Common myeloid progenitor, CD34-positive (primary cell): Measurements from ENCODE around the gene TUBB1.

Experiments
- CTCF ChIA-PET: fragments of 350-600 bp; sonication (Branson Sonifier 250); formaldehyde crosslinking; loops from one replicate; lab custom pipeline; 2021; ENCODE audit warnings: antibody characterized with exemption; lab: Charles Lee
- POLR2A ChIA-PET: fragments of 350-600 bp; sonication (Branson Sonifier 250); formaldehyde crosslinking; loops from one replicate; lab custom pipeline; 2021; ENCODE audit warnings: antibody characterized with exemption; lab: Charles Lee
- DNase-seq, 3 donors: peaks; one replicate each; pipeline versions ENCODE4 v3.0.0 to v3.0.0-alpha.2; 2013
- H3K27ac ChIP-seq, 2 experiments: 1 replicate in 1 of 2; 2 replicates in 1 of 2; pipeline ENCODE4 v1.7.0; 2013; ENCODE audit warnings: inconsistent platforms in 2 of 2, low read length in 2 of 2, mild to moderate bottlenecking in 2 of 2, low read depth in 1 of 2, moderate library complexity in 1 of 2; ENCODE audit not compliant: severe bottlenecking in 2 of 2, insufficient read depth in 1 of 2, poor library complexity in 1 of 2
- H3K27me3 ChIP-seq, 5 experiments: replicated peaks in 2 of 5; 1 replicate in 3 of 5; 2 replicates in 2 of 5; pipeline versions ENCODE4 v1.6.1 to v1.7.0; 2013; ENCODE audit warnings: low read length in 4 of 5, mild to moderate bottlenecking in 2 of 5, moderate library complexity in 2 of 5, inconsistent platforms in 1 of 5; ENCODE audit not compliant: insufficient read depth in 5 of 5, control insufficient read depth in 4 of 5
- H3K36me3 ChIP-seq, 4 experiments: 1 replicate in 2 of 4; 2 replicates in 2 of 4; pipeline versions ENCODE4 v1.6.1 to v1.7.0; 2013; ENCODE audit warnings: low read length in 3 of 4, control low read depth in 1 of 4, mild to moderate bottlenecking in 1 of 4; ENCODE audit not compliant: control insufficient read depth in 4 of 4, insufficient read depth in 4 of 4
- H3K4me1 ChIP-seq, 4 experiments: 1 replicate in 3 of 4; 2 replicates in 1 of 4; pipeline versions ENCODE4 v1.6.1 to v1.7.1; 2013; ENCODE audit warnings: low read length in 3 of 4, mild to moderate bottlenecking in 3 of 4, control low read depth in 1 of 4, inconsistent platforms in 1 of 4, moderate library complexity in 1 of 4; ENCODE audit not compliant: control insufficient read depth in 4 of 4, insufficient read depth in 4 of 4; ENCODE audit errors: control extremely low read depth in 1 of 4
- H3K4me3 ChIP-seq, 7 experiments: 1 replicate in 4 of 7; 2 replicates in 3 of 7; pipeline versions ENCODE4 v1.5.1 to v1.7.0; 2013; ENCODE audit warnings: mild to moderate bottlenecking in 7 of 7, low read length in 6 of 7, moderate library complexity in 6 of 7, inconsistent platforms in 2 of 7, low read depth in 2 of 7, control low read depth in 1 of 7; ENCODE audit not compliant: insufficient read depth in 4 of 7, control insufficient read depth in 1 of 7; ENCODE audit errors: extremely low read depth in 1 of 7
- H3K9me3 ChIP-seq, 5 experiments: 1 replicate in 4 of 5; 2 replicates in 1 of 5; pipeline versions ENCODE4 v1.6.1 to v1.7.1; 2013; ENCODE audit warnings: low read length in 4 of 5, mild to moderate bottlenecking in 2 of 5, inconsistent platforms in 1 of 5, low read depth in 1 of 5, moderate library complexity in 1 of 5; ENCODE audit not compliant: control insufficient read depth in 4 of 5, insufficient read depth in 2 of 5; ENCODE audit errors: control extremely low read depth in 1 of 5
- WGBS: methylation state at CpG from one replicate; pipeline ENCODE4 v1.1.5; 2013; ENCODE audit not compliant: insufficient coverage; 5-methylcytosine and 5-hydroxymethylcytosine counted together

The TUBB1 gene

DNA sequence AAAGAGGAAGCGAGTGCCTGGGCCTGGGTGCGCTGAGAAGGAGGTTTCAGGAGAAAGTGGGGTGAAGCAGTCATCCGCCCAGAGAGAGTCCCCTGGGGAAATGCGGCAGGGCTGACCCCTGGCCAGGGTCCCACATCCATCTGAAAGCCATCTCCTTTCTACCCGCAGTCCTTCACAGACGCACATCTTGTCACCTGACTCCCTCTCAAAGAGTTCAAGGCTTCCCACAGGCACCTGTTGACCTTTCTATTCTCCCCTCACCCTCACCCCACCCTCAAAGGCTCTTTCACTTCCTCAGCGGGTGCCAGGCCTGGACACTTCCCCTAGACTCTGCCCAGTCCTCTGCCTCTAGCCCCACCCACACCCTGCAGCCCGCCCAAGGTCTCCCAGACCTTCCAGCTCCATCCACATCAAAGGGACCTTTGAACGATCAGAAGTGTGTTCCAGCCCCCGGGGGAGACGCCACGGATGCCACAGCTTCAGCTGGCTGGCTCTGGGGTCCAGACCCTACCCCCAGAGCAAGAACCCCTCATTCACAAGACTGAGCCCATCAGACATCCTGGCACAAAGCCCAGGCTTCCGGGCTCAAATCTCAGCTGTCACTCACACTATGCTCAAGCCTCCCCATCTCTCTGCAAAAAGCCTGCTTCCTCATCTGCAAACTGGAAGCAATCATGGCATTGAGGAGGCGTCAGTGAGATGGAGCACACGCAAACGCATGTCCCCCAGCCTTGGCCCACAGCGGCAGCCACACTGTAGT, 14.3 kb upstream of the TUBB1 start:
- ChIA-PET POLR2A (interaction anchor here (0.8 to 2.8 kb wide), 2 partner anchors 12 to 27 kb away, joined by 3 to 9 read pairs; partner anchors contain the start of gene ATP5F1E), CTCF (no interaction called here)
- H3K27me3 ChIP-seq = no peaks in the 10 kb centered on the region
- peak overlapping the region in 1 of 2 experiments; percentile 66 for H3K27ac ChIP-seq
- 9% methylated on average over 10 of the region's 17 CpGs for WGBS
- peak overlapping the region in 5 of 7 experiments; percentile 10 to 72 (median 48) for H3K4me3 ChIP-seq
- peaks cover 0 to 26% (median 12%) of the 10 kb centered on the region in 4 experiments for H3K36me3 ChIP-seq
- no peaks in the 10 kb centered on the region for H3K9me3 ChIP-seq
- H3K4me1 ChIP-seq = peaks cover 0 to 56% (median 41%) of the 10 kb centered on the region in 4 experiments
- peak; percentile 36 to 85 (median 84) for DNase-seq

DNA sequence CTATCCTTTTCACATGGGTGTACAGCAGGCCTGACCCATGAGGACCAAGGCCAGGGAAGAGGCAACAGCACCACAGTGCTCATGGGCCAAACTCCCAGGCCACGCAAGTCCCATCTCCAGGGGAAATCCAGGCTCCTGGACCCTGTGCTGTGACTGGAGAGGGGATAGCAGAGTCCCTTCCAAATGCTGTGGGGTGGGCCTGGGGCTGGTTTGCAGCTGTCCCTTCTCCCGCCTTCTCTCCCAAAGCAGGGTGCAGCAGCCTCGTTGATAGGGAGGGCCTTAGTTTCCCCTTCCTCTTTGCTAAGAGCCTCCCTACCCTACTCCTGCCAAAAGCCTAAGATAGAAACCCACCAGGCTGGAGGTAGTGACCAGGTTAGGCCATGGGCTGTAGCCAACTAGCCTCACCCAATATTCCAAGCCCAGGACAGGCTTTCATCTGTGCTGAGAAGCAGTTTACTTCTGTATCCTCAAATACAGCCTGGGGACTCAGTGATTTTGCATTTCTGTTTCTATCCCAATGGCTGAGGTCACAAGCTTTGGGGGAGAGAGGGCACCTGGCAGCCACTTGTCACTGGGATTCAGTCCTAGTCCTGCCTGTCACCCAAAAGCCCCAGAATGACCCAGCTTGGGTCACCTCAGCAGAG, 13.6 kb upstream of the TUBB1 start:
- Histone ChIP-seq H3K9me3 (no peaks in the 10 kb centered on the region), H3K27me3 (no peaks in the 10 kb centered on the region), H3K4me3 (peak overlapping the region in 5 of 7 experiments; percentile 19 to 77 (median 70)), H3K27ac (peak overlapping the region in 1 of 2 experiments; percentile 78), H3K36me3 (peaks cover 0 to 22% (median 11%) of the 10 kb centered on the region in 4 experiments), H3K4me1 (peaks cover 0 to 63% (median 43%) of the 10 kb centered on the region in 4 experiments)
- ChIA-PET CTCF (interaction anchor here (1.0 kb wide), 1 partner anchor 14 kb away, joined by 3 read pairs; the partner anchor contains the start of gene TUBB1), POLR2A (interaction anchor here (0.8 to 2.8 kb wide), 2 partner anchors 11 to 26 kb away, joined by 3 to 9 read pairs; partner anchors contain the start of gene ATP5F1E)
- 25% methylated on average over 1 of the region's 3 CpGs for WGBS
- DNase-seq = no peak

DNA sequence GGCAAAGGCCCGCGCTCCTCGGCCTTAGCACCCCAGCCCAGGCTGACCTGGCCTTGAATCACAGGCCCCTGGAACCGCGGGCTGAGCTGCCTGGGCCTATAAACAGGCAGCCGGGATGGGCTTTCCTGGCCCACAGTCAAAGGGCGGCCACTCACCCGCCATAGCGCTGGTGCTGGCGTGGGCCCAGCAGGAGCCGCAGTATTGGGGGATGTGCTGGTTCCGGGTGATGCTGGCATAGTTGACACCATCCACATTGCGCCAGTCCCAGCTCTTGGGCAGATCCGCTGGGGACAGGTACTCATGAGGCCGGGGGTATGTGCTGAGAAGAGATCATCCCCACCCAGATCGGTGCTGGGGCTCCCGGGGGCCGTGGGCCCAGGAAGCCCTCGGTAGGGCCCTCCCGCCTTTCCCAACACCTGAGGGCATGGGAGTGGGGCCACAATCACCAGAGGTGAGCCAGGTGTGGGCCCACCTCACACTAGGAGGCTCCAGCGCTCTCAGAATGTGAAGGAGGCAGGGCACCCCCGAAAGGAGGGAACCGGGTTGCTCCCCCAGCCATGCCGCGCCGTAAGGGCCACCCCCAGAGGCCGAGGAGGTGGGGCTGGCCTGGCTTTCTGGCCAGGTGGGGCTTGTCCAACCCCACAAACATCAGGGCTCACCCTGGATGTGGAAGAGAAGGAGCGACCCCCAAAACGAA, 12.9 kb upstream of the TUBB1 start:
- ChIA-PET CTCF (interaction anchor here (1.0 kb wide), 1 partner anchor 13 kb away, joined by 3 read pairs; the partner anchor contains the start of gene TUBB1), POLR2A (interaction anchor here (2.8 kb wide), 1 partner anchor 26 kb away, joined by 9 read pairs; the partner anchor contains the start of gene ATP5F1E)
- Histone ChIP-seq H3K36me3 (peaks cover 0 to 17% (median 9%) of the 10 kb centered on the region in 4 experiments), H3K27ac (peak overlapping the region in 1 of 2 experiments; percentile 78), H3K9me3 (no peaks in the 10 kb centered on the region), H3K4me3 (peak overlapping the region in 6 of 7 experiments; percentile 48 to 77 (median 70)), H3K4me1 (peaks cover 0 to 70% (median 48%) of the 10 kb centered on the region in 4 experiments), H3K27me3 (no peaks in the 10 kb centered on the region)
- 56% methylated on average over 26 of the region's 29 CpGs for WGBS
- DNase-seq = no peak

DNA sequence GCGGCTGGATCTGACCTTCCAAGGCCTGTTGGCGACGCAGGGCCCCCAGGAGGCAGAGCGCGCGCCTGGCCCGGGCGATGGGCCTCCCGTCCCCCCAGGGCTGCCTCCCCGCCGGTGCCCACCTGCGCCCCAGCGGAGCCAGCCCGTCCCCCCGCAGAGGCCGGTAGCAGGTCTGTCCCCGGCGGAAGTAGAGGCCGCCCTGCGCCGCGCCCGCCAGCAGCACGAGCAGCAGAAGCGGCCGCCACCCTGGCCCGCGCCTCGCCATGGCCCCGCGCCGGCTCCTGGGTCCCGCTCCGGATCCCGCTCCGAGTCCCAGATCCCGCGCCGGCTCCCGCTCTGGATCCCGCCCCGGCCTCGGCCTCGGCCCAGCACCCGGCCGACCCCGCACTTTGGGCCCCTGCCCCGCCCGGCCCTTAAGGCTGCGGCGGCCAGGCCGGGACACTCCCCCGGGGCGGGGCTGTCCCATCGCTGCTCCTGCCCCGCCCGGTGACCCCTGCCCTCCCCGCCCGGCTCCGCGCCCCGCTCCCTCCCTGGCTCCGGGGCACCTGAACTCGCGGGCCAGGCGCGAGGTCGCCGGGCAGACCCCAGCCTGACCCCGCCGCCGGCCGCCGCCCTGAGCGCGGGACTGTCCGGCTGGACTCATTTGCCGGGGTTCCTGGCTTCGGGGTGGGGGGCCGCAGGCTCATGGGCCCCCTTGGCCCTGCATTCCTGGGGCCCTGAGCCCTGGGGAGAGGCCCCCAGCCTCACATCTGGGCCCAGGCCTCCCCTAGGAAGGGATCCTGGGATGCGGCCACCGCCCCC, 12.2 kb upstream of the TUBB1 start, which contains the start of gene CTSZ:
Gene CTSZ (minus strand): TSS at position 391 of the 801 bp plus-strand sequence. CDS start 126 bp downstream, at position 265.
- ChIA-PET POLR2A (interaction anchor here (1.8 to 2.8 kb wide), 2 partner anchors 25 kb away, joined by 8 to 9 read pairs; partner anchors contain the start of gene ATP5F1E), CTCF (interaction anchor here (1.0 kb wide), 1 partner anchor 12 kb away, joined by 3 read pairs; the partner anchor contains the start of gene TUBB1)
- H3K9me3 ChIP-seq = no peaks in the 10 kb centered on the region
- H3K27me3 ChIP-seq = no peaks in the 10 kb centered on the region
- H3K4me1 ChIP-seq = peaks cover 0 to 77% (median 53%) of the 10 kb centered on the region in 4 experiments
- peak within 1 kb of the TSS; percentile 21 to 77 (median 70) for H3K4me3 ChIP-seq
- WGBS = under 1% methylated on average over 69 of the region's 82 CpGs
- peaks cover 0 to 9% (median 3%) of the 10 kb centered on the region in 4 experiments for H3K36me3 ChIP-seq
- H3K27ac ChIP-seq = peak within 1 kb of the TSS in 1 of 2 experiments; percentile 78
- DNase-seq = peak in 2 of 3 donors; percentile 42 to 63

DNA sequence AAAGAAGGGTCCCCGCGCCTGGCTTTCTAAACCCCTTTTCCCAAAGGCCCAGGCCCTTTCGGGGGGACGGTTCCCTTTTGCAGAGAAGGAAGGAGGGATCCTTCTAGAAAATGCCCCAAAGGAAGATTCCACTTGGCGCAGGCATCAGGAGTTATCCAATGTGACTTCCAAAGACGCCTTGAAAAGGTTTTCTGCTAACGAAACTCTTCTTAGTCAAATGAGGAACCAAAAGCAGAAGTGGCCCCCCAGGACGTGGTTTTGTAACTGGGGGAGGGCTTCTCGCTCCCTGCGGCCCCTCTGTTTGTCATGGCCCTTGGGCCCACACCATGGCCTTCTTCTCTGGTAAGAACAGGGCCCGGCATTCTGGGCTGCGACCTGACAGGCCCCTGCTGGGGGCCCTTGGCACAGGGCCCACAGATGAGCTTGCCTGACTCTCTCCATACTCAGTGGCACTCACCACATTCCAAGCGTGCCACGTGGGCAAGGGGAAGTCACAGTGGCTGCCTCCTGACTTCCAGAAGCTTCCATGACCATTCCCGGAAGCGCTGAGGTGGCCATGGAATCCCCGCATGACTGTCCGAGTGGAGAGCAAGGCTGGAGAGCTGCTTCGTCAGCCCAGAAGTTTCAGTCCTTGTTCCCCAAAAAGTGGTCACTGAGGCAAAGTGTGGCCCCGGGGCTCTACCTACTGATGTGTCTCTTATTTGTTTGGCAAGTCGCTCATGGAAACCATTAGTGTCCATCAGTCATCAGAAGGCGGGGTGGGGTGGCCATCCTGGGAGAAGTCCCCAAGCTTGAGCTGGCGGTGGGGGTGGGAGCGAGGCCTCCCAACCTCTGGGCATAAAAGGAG, 11.3 kb upstream of the TUBB1 start:
- no peaks in the 10 kb centered on the region for H3K9me3 ChIP-seq
- DNase-seq = peak; percentile 72 to 94 (median 93)
- 41% methylated on average over 20 of the region's 24 CpGs for WGBS
- H3K27me3 ChIP-seq = no peaks in the 10 kb centered on the region
- peaks cover 0 to 5% (median 2%) of the 10 kb centered on the region in 4 experiments for H3K36me3 ChIP-seq
- peak overlapping the region; percentile 3 to 77 (median 63) for H3K4me3 ChIP-seq
- H3K27ac ChIP-seq = peak overlapping the region in 1 of 2 experiments; percentile 78
- POLR2A ChIA-PET = interaction anchor here (1.8 kb wide), 1 partner anchor 24 kb away, joined by 8 read pairs; the partner anchor contains the start of gene ATP5F1E
- H3K4me1 ChIP-seq = peaks cover 0 to 77% (median 53%) of the 10 kb centered on the region in 4 experiments
- CTCF ChIA-PET = interaction anchor here (0.8 to 1.6 kb wide), 5 partner anchors 10 to 24 kb away, joined by 3 to 7 read pairs (median 4); partner anchors contain the start of gene ATP5F1E
